HepG2 (cell line): ENCODE results near the gene DDX10. TPM values are rescaled to one million over a fixed set of nuclear protein-coding genes. Genes with fewer than 3 reads are reported as not detected.

Source experiments
- ATAC-seq: fragments of 200-7000 bp; cut with Tn5 transposase; 3 replicates; pipeline ENCODE4 v1.9.1; 2020; ENCODE audit warnings: mild to moderate bottlenecking, moderate library complexity
- BruUV-seq: library from RNA; stranded (reverse); fragments of 400-500 nt; replicated peaks from 2 replicates; lab custom pipeline; 2021; lab: Mats Ljungman, UMichigan
- CTCF ChIA-PET: fragments of 300-600 bp; formaldehyde crosslinking; extraction: SDS; loops from one replicate; lab custom pipeline; 2021; ENCODE audit warnings: low total read pairs, inconsistent platforms, low intra/inter-chr PET ratio; lab: Yijun Ruan, JAX
- POLR2A ChIA-PET: fragments of 350-600 bp; sonication (Branson Sonifier 250); formaldehyde crosslinking; loops from one replicate; lab custom pipeline; 2020; ENCODE audit warnings: antibody characterized with exemption, inconsistent platforms; lab: Yijun Ruan, JAX
- DNase-seq: peaks from one replicate; pipeline ENCODE4 v3.0.0-alpha.2; 2015; ENCODE audit warnings: low spot score
- FAIRE-seq: peaks from 3 replicates; lab custom pipeline; 2011; peaks lifted over from hg19 to GRCh38; lab: Jason Lieb, UNC
- H2AFZ ChIP-seq: one replicate; pipeline ENCODE4 v1.6.1; 2011; ENCODE audit warnings: low read length, inconsistent platforms
- H3K27ac ChIP-seq: fragments of 300-600 bp; 3 replicates; pipeline ENCODE4 v1.8.0; 2011; ENCODE audit warnings: mixed run types, mild to moderate bottlenecking, mixed read lengths, low read length, inconsistent platforms; ENCODE audit not compliant: insufficient read depth; ENCODE audit errors: extremely low read length
- H3K27me3 ChIP-seq, 2 experiments: fragments of 200-600 bp in 1 of 2; 2 replicates in 1 of 2; 3 replicates in 1 of 2; pipeline versions ENCODE4 v1.6.0 to v1.8.0; 2011; ENCODE audit warnings: low read length in 2 of 2, mild to moderate bottlenecking in 2 of 2, moderate library complexity in 2 of 2, inconsistent platforms in 1 of 2; ENCODE audit not compliant: insufficient read depth in 2 of 2, control insufficient read depth in 1 of 2
- H3K36me3 ChIP-seq, 2 experiments: fragments of 200-600 bp in 1 of 2; replicated peaks in 1 of 2; 2 replicates in 1 of 2; 3 replicates in 1 of 2; pipeline versions ENCODE4 v1.5.1 to v1.8.0; 2011; ENCODE audit warnings: low read length in 2 of 2, inconsistent platforms in 1 of 2; ENCODE audit not compliant: insufficient read depth in 2 of 2, control insufficient read depth in 1 of 2
- H3K4me1 ChIP-seq: 2 replicates; pipeline ENCODE4 v1.5.1; 2012; ENCODE audit warnings: low read length, inconsistent platforms; ENCODE audit not compliant: insufficient read depth
- H3K4me2 ChIP-seq: 2 replicates; pipeline ENCODE4 v1.6.0; 2011; ENCODE audit warnings: low read depth, low read length, inconsistent platforms
- H3K4me3 ChIP-seq, 3 experiments: fragments of 200-600 bp in 1 of 3; sonication (generic), shearing (Covaris generic) in 1 of 3; replicated peaks in 1 of 3; 2 replicates each; pipeline ENCODE4 v1.5.1; 2011 to 2016; ENCODE audit warnings: low read length in 3 of 3, inconsistent platforms in 2 of 3, low read depth in 2 of 3, mild to moderate bottlenecking in 2 of 3, control low read depth in 1 of 3, mixed read lengths in 1 of 3; ENCODE audit not compliant: insufficient read depth in 1 of 3
- H3K79me2 ChIP-seq: one replicate; pipeline ENCODE4 v1.6.1; 2011; ENCODE audit warnings: low read length, inconsistent platforms; ENCODE audit not compliant: insufficient read depth
- H3K9ac ChIP-seq: 2 replicates; pipeline ENCODE4 v1.6.0; 2011; ENCODE audit warnings: mild to moderate bottlenecking, low read depth, low read length, inconsistent platforms; ENCODE audit not compliant: insufficient read depth
- H3K9me3 ChIP-seq: 2 replicates; pipeline ENCODE4 v1.5.1; 2012; ENCODE audit warnings: mild to moderate bottlenecking, low read length
- H4K20me1 ChIP-seq: 2 replicates; pipeline ENCODE4 v1.6.0; 2011; ENCODE audit warnings: inconsistent platforms, mild to moderate bottlenecking, low read length, moderate library complexity; ENCODE audit not compliant: insufficient read depth
- KLF15 ChIP-seq: sonication (generic); formaldehyde crosslinking; IDR thresholded peaks from 2 replicates; pipeline ENCODE4 v1.8.1; 2023; ENCODE audit warnings: borderline replicate concordance, mild to moderate bottlenecking, inconsistent platforms, missing genetic modification reagents, mixed read lengths
- NR0B2 ChIP-seq: sonication (generic); formaldehyde crosslinking; IDR thresholded peaks from 2 replicates; pipeline ENCODE4 v1.4.0; 2020; ENCODE audit warnings: mild to moderate bottlenecking, missing genetic modification reagents
- ZNF280B ChIP-seq: sonication (generic); formaldehyde crosslinking; IDR thresholded peaks from 2 replicates; pipeline ENCODE4 v1.5.0; 2020; ENCODE audit warnings: missing genetic modification reagents, mild to moderate bottlenecking, borderline replicate concordance
- ZNF703 ChIP-seq: sonication (generic); formaldehyde crosslinking; IDR thresholded peaks from 2 replicates; pipeline ENCODE4 v1.5.1; 2020; ENCODE audit warnings: missing genetic modification reagents, mild to moderate bottlenecking, moderate library complexity, borderline replicate concordance
- ZNF780A ChIP-seq: sonication (generic); formaldehyde crosslinking; IDR thresholded peaks from 2 replicates; pipeline ENCODE4 v1.8.0; 2022; ENCODE audit warnings: mild to moderate bottlenecking, missing genetic modification reagents, moderate library complexity
- WGBS: methylation state at CpG from one replicate; pipeline ENCODE4 v1.1.6; 2017; ENCODE audit warnings: low lambda C conversion rate; 5-methylcytosine and 5-hydroxymethylcytosine counted together
- in situ Hi-C: cut with HindIII; loops from 2 replicates; pipeline ENCODE4 v1.10.0; 2017; ENCODE audit warnings: low pct_unique_long_range_greater_than_20kb; ENCODE audit not compliant: extremely low pct_ligation_motif_present
- intact Hi-C: fragments of 100-400 bp; cut with micrococcal nuclease; formaldehyde crosslinking; loops from one replicate; pipeline ENCODE4 v1.10.0; 2022; ENCODE audit not compliant: unreplicated experiment
- polyA plus RNA-seq, 8 experiments: library from polyadenylated mRNA; depleted of rRNA in 3 of 8; stranded (reverse) in 7 of 8; unstranded in 1 of 8; fragments of >200 nt; fragmentation: Illumina TruSeq in 4 of 8; extraction: Trizol in 4 of 8; gene quantifications; 2 replicates each; pipeline versions ENCODE4 v1.2.1 to v1.2.3, GENCODE V29; 2011 to 2016; ENCODE audit warnings: low read depth in 4 of 8, missing spikeins in 1 of 8, mixed read lengths in 1 of 8; ENCODE audit not compliant: insufficient read depth in 1 of 8
- total RNA-seq, 5 experiments: library from RNA; depleted of rRNA; stranded (reverse); fragments of >200 nt; fragmentation: Illumina TruSeq; extraction: Trizol; gene quantifications; 2 replicates each; pipeline ENCODE4 v1.2.3, GENCODE V29; 2016; ENCODE audit warnings: low read depth in 1 of 5

Gene DDX10
- total and polyA plus RNA-seq, 2 of the 13 experiments (the other 11 are each of a cell fraction or from before 2014, with no cell fraction given): 17.0 to 32.0 TPM

GRCh38 chr11:108781946-108782345 lies 117.1 kb downstream of the DDX10 start:
- WGBS: 92% methylated on average over 2 of the region's 2 CpGs
- FAIRE-seq: no peak
- no peaks in the 10 kb centered on the region for H3K4me1 ChIP-seq
- no peaks in the 10 kb centered on the region for H4K20me1 ChIP-seq
- in situ Hi-C loops (no loop called here), intact Hi-C loops (no loop called here)
- TF ChIP-seq KLF15 (no peak), ZNF280B (CRISPR knock-in tag) (no peak), NR0B2 (CRISPR knock-in tag) (no peak), ZNF703 (CRISPR knock-in tag) (no peak), ZNF780A (no peak)
- no TSS peak for BruUV-seq
- no peak for ATAC-seq
- H3K4me3 ChIP-seq: no peak overlapping the region
- H3K27me3 ChIP-seq: no peaks in the 10 kb centered on the region
- H3K9ac ChIP-seq: no peak overlapping the region
- no peak overlapping the region for H3K27ac ChIP-seq
- ChIA-PET POLR2A (no interaction called here), CTCF (no interaction called here)
- DNase-seq: no peak
- no peak overlapping the region for H2AFZ ChIP-seq
- no peaks in the 10 kb centered on the region for H3K79me2 ChIP-seq
- H3K9me3 ChIP-seq: no peaks in the 10 kb centered on the region
- H3K4me2 ChIP-seq: no peak overlapping the region
- H3K36me3 ChIP-seq: no peaks in the 10 kb centered on the region
